NCI-H1092 treated with DMSO at 0.1 percent for 48 hours (cell line): ENCODE data around the gene IL20RA.
A peak's percentile ranks its signal among the peaks of the same experiment; 100 is the strongest.
"Not testable (repeated sequence)": the region's sequence is repeated elsewhere in the genome, so short reads cannot be mapped to it uniquely, and the experiment has no call there.

Source experiments
- DNase-seq: peaks from one replicate; lab custom pipeline; 2025; lab: John Stamatoyannopoulos, UW

Gene IL20RA

GRCh38 chr6:136971609-136972008, 73.2 kb downstream of the IL20RA start:
- DNase-seq, result no peak

- no peak for DNase-seq
Measured at GRCh38 chr6:136969930-136970329, 74.8 kb downstream of the IL20RA start.

GRCh38 chr6:136969433-136969832, 75.3 kb downstream of the IL20RA start:
- DNase-seq, result no peak

GRCh38 chr6:136968837-136969236, 75.9 kb downstream of the IL20RA start:
- peak; percentile 76 for DNase-seq

DNA sequence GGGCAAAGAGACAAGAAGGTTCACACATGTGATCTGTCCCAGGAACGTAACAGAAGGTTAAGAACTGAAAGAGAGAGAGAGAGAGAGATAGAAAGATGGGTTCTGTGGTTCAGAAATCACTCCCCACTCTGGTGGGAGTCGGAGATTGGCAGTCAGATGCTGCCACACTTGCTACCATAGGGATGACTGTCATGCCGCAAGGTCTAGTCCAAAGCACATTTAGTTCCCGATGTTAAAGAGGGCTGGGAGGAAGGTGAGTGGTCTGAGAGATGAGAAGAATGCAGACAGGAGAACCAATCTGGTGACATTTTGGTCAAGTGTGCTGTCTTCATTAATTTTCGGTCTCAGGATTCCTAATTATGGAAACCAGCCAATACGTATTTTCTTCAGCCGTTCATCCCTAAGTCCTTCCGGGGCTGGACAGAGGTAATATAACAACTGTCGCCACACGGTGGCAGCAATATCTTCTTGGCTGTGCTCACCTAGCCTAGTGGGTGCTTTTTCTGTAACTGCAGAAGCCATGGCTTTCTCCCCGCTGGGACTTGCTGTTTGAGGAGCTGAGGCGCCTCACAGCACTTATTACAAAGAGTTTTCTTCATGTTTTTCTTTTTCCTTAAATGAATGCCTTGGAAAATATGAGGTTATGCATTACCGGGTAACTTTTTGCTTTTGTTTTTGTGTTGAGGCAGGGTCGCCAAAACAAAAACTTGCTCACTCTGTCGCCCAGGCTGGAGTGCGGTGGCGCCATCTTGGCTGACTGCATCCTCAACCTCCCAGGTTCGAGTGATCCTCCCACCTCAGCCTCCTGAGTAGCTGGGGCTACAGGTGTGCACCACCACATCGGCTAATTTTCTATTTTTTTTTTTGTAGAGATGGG, 76.7 kb downstream of the IL20RA start:
- peak; percentile 76 for DNase-seq

DNA sequence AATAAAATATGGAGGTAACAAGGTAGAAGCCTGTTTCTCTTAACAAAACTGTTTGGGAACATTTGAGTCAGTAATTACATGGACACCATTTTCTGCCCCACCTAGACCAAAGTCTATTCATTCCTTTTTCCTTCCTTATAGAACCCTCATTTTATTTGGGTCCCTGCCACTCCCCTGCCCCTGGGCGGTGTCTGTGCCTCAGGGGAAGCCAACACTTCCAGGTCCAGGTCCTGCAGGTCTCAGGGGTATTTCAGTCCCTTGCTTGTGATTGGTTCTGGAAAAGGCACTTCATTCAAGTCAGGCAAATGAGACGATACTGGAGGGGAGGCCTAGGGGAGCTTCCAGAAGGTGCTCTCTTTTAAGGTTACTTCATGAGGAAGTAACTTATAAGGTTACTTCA, 80.4 kb downstream of the IL20RA start:
- DNase-seq, result no peak

GRCh38 chr6:136963259-136963658, 81.5 kb downstream of the IL20RA start:
- DNase-seq, result peak; percentile 55

GRCh38 chr6:136962661-136963060, 82.1 kb downstream of the IL20RA start:
- peak; percentile 85 for DNase-seq

DNA sequence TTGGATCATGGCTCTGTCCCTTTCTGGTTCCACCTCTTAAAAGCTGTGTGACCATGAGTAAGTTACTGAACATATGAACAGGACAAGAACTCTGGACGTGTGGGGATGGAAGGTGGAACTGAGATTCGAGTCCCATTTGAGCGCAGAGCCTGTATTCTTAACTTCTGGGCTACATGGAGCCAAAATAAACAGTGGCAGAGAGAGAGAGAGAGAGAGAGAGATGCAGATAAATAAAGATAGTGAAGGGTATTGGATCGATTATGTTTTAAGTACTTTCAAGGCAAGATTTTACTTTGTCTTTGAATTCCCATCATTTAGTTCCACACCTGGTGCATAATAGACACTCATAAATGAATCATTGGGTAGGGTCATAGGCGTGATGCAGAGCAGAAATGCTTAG, 82.9 kb downstream of the IL20RA start:
- peak; percentile 89 for DNase-seq

- DNase-seq, result no peak
Measured at GRCh38 chr6:136960781-136961180, 84.0 kb downstream of the IL20RA start.

DNA sequence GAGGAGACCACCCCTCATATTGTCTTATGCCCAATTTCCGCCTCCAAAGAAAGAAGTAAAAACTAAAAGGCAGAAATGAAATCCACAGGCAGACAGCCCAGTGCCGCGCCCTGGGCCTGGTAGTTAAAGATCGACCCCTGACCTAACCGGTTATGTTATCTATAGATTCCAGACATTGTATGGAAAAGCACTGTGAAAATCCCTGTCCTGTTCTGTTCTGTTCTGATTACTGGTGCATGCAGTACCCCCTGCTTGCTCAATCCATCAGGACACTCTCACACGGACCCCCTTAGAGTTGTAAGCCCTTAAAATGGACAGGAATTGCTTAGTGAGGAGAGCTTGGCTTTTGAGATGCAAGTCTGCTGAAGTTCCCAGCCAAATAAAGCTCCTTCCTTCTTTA, 84.8 kb downstream of the IL20RA start:
- not testable (repeated sequence) for DNase-seq

- peak; percentile 89 for DNase-seq
Measured at GRCh38 chr6:136959471-136959891, 85.3 kb downstream of the IL20RA start.

DNA sequence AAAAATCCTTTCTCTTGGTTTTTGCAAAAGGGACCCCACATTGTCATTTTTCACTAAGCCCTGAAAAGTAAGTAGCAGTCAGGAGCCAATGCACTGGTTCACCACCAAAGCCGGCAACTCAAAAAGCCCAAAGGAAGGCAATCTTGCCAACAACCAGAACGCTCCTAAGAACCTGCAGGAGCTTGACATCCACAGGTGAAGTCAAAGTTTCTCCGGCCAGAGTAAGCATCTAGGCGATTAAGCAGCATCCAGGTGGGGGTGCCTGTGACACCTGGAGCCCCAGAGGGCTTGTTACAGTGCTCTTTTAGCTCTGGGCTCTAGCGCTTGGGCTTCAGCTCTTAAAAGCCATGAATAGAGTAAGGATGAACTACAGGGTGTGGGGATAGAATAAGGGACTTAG, 86.6 kb downstream of the IL20RA start:
- DNase-seq, result no peak

DNA sequence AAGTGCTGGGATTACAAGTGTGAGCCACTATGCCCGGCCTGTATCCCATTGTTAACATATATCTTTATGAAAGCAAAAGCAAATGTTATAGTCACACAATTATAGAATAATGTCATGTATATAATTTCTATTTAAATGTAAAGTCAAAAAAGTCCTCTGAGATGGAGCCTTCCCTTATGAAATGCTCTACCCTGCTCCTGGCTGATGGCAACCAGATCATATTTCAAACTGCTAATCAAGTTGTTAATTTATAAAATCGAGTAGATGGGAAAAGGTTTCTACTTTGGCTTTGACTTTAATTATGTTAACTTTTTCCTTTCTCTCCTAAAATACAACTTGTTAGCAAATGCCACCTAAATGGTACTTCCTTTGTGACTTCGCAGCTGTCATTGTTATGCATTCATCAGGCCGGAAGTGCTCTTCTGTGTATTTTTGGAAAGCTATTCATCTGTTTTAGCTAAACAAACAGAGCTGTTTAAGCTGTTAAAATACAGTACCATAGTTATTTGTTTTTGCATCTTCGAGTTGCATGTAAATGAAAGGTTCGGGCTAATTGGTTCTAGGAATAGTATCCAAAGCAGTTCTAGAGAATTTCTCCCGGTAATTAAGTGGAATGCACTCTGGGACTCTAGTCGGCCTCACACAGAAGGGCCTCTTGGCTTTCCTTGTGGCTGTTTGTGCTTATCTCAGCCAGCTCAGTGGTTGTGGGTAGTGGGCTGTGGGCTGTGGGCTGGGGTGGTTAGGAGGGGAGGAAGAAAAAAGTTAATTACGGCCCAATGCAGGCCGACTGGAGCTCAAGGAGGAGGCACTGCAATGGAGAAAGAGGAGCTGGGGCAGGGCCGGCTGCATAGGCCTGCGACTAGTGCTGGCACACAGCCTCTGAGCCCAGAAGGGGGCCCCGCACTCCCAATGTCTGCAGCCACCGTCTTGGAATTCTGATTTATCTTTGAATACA, 87.9 kb downstream of the IL20RA start:
- DNase-seq, result peak; percentile 72

DNA sequence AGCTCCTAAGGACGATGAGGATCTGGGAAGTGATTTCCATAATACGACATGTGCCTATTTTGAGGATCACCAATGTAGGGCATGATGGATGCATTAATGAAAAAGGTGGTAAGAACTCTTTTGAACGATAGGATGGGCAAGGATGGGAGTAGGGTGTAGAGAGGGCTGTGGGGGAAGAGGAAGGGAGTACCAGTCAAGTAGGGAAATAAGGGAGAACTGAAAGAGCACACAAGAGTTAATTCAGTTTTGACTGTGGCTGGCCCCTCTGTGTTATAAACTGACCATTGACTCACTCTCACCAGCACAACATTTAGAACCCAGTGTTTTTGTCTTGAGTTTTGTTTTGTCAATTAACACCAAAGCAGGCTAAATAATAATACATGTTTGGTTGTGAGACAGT, 89.6 kb downstream of the IL20RA start:
- no peak for DNase-seq

- peak; percentile 62 for DNase-seq
Measured at GRCh38 chr6:136952714-136953260, 92.0 kb downstream of the IL20RA start.

GRCh38 chr6:136950436-136951126, 94.2 kb downstream of the IL20RA start:
- DNase-seq, result peak; percentile 5
